HG03439 (cell line): ENCODE results near the gene SLC29A4.
"Not testable (repeated sequence)": the region's sequence is repeated elsewhere in the genome, so short reads cannot be mapped to it uniquely, and the experiment has no call there.

Source experiments
- ATAC-seq: cut with Tn5 transposase; IDR thresholded peaks from one replicate; pipeline ENCODE4 v1.9.1; 2021; ENCODE audit warnings: mild to moderate bottlenecking, moderate library complexity; ENCODE audit not compliant: unreplicated experiment

SLC29A4 gene

DNA sequence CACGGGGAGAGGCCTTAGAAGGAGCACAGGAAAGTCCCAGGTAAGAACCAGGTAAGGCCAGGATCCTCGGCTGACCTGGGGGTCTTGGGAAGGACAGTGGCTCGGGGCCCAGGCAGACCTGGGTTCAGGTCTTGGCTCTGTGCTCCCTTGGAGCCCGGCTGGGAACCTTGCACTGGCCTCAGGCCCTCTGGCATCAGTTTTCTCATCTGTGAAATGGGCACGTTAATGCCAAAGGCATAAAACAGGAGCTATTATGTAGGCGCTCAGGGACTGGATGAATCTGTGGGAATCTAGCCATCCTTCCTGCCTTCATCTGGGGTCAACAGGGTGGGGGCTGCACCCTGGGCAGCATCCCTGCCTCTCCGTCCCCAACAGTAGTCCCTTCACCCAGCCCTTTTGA, 8.3 kb upstream of the SLC29A4 start:
- no peak for ATAC-seq

DNA sequence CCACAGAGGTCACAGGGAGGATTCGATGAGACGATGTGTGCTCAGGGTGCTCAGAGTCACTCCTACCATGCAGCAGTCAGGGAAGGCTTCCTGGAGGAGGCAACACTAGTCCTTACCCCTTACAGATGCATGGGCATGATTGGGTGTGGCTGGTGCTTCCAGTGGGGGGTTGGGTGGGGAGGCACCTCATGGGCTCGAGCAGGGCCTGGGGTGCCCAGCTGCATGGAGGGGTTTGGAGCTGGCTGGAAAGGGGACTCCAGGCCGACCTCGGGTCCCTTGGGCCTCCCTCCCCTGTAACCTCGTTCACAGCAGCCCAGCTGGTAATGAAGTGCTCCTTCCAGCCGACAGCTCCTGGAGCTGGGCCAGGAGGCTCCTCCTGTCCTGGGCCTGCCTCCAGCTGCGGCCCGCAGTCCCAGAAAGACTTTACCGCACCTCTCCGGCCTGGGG, 7.7 kb upstream of the SLC29A4 start:
- not testable (repeated sequence) for ATAC-seq

DNA sequence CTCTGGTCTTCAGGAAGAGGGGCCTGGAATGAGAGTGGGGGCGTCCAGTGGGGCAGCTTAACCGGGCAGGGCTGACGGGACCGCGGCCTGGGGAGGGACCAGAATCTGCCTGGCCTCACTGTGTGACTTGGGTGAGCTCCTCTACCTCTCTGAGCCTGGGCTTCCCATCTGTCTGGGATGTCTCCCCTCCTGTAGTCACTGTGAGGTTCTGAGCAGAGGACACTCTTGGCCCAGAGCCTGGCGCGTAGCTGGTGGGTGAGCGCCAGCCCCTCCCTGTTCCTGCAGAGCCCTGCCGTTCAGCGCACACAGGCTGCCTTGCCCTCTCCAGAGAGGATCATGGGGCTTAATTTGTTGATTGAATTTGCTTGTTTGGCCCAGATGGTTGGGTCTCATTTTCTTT, 7.2 kb upstream of the SLC29A4 start:
- ATAC-seq = not testable (repeated sequence)

DNA sequence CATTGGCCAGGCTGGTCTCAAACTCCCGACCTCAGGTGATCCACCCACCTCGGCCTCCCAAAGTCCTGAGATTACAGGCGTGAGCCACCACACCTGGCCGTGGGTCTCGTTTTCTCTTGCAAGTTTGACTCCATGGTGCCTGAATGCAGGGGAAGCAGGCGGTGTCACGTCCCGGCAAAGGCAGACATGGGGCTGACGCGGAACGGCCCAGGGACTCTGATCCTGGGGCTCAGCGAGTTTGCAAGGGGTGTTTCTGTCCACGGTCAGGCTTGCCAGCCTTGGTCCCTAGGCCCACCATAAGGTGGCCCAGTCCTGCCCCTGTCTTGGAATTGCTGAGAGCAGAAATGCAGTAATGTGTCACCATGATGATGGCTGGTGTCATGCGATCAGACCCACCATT, 6.6 kb upstream of the SLC29A4 start:
- not testable (repeated sequence) for ATAC-seq

DNA sequence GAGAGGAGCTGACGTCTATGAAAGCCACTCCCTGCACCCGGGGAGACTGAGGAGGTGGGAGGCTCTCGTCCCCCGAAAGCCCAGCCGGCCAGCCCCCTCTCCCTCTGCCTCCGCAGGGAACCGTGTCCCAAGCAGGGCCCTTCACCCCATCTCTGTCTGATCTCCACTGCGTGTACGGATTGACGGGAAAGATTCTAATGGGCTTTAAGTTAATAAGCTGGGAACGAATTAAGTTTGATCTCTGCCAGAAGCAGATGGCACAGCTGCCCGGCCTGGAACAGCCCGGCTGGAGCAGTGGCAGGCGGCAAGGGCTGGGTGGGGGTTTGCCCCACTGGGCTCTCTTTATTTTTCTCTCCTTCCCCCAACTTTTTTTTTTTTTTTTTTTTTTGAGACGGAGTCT, 6.1 kb upstream of the SLC29A4 start:
- no peak for ATAC-seq

DNA sequence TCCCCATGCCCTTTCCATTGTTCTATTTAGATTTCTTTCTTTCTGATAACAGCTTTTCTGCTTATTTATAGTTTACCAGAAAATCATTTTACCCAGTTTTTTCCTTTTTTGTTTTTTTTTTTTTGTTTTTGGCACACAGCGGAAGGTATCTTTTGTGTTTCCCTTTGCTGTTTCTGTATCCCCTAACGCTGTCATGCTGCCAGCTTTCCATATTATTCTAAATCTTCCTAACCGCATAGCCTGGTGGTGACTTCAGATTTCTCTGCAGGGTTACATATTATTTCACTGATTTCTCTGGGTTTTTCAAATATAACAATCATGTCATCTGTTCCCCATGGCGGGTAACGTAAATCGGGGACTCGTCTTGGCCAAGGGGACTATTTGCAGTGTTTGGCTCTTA, 4.0 kb upstream of the SLC29A4 start:
- ATAC-seq = no peak

- no peak for ATAC-seq
Measured at GRCh38 chr7:5279734-5280133, 3.0 kb upstream of the SLC29A4 start.

GRCh38 chr7:5281598-5282500, 894 bp upstream of the SLC29A4 start:
- ATAC-seq = not testable (repeated sequence)

DNA sequence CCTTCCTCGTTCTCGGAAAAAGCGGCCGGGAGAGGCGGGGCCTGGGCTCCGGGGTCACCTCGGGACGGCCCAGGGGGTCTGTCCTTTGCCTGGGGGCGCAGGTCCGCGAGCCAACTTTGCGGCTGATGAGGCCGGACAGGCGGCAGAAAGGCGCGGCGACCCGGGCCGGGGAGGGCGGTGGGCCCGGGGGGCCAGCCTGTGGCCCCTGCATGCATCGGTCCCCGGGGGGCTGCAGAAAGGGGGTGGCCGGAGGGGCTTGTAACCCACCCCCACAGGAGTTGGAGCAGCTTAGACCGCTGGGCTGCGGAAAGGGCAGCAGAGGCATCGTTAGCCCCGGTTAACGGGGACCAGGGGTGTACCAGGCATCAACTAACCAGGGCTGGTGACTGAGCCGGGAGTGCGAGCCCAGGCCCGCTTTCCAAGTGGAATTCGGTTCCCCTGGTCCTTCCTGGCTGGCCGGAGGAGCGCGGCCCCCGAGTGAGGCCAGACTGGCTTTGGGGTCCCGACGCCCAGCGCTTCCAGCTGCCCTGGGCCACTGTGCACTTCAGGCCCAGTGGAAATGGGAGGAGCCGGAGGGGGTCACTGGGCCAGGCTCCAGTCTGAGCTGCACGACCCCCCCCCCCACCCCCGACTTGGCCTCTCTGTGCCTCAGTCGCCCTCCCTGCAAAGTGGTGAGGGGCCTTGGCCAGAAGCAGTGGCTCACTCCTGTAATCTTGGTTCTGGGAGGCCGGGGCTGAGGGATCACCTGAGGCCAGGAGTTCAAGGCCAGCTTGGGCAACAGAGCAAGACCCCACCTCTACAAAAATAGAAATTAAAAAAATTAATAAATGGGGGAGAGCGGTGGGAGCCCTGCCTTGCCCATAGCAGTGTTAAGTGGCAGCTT, 919 bp downstream of the SLC29A4 start:
- ATAC-seq = no peak

GRCh38 chr7:5284304-5285281, 1.9 kb downstream of the SLC29A4 start:
- no peak for ATAC-seq

DNA sequence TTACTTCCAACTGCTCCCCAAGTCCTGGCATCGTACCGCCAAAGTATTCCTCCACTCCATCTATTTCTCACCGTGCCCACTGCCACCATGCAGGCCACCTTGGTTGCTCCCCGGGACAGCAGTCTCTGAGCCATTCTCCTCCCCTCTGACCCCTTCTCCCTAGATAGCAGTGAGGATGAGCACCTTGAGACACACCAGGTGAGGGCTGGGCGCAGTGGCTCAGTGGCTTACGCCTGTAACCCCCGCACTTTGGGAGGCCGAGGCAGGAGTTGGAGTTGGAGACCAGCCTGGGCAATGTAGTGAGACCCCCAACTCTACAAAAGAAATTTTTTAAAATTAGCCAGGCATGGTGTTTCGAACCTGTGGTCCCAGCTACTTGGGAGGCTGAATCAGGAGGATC, 4.2 kb downstream of the SLC29A4 start:
- ATAC-seq = no peak

DNA sequence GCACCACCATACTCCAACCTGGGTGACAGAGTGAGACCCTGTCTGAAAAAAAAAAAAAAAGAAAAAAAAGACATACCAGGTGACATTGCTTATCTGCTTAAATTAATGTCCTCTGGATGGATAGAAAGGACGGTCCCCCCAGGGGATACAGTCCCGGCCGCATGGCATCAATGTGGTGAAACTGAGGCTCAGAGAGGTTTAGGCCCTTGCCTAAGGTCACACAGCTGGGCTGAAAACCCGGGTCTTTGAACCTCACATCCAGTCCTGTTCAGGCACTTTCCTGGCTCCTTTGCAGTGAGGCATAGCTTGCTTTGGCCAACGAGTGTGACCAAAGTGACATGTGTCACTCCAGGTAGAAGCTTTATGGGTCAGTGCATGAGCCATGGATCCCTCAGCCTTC, 4.6 kb downstream of the SLC29A4 start:
- not testable (repeated sequence) for ATAC-seq

- ATAC-seq = no peak
Measured at GRCh38 chr7:5287802-5288201, 5.1 kb downstream of the SLC29A4 start.

- ATAC-seq = not testable (repeated sequence)
Measured at GRCh38 chr7:5288560-5288959, 5.8 kb downstream of the SLC29A4 start.

- ATAC-seq = no peak
Measured at GRCh38 chr7:5289355-5289754, 6.6 kb downstream of the SLC29A4 start.

GRCh38 chr7:5291301-5291700, 8.6 kb downstream of the SLC29A4 start:
- no peak for ATAC-seq

- not testable (repeated sequence) for ATAC-seq
Measured at GRCh38 chr7:5291711-5292335, 9.1 kb downstream of the SLC29A4 start.

DNA sequence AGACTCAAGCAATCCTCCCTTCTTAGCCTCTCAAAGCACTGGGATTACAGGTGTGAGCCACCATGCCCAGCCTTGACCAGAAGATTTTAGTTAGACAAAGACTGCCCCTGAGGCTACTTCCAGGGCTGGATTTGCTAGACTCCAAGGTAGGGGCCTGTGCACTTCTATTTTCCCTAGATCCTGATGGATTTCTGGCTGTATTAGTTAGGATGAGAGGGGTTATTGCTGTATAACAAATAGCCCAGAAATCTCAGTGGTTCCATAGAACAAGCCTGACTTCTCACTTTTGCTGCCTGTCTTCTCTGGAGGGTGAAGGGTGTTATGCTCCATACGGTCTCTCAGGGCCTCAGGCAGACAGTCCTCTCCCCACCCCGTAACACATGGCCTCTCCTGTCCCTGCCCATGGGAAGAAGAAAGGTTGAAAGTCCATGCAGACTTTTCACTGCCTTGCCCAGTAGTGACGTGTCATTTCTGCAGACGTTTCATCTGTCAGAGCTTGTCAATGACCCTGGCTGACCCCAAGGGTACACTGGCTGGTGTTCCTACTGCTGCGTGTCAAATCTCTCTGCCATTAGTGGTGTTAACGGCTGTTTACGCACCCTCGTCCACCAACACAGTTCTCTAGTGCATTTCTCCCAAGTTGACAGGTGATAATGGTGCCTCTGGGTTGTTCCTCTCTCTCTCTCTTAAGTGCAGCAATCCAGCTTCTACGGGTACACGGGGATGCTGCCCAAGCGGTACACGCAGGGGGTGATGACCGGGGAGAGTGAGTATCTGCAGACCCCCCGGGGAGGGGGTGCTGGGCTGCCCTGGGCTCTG, 11.6 kb downstream of the SLC29A4 start:
- no peak for ATAC-seq
